ENCODE results near the gene SNX13.

GRCh38 chr7:17845197-17845547 lies 95.1 kb downstream of the SNX13 start:
- TF ChIP-seq CTCF (conservative IDR thresholded peaks at IDR 0.05 in 1 of 2, IDR thresholded peaks at IDR 0.05 in 1 of 2; ENCODE audit: extremely low read depth in 1 of 2, insufficient read depth in 1 of 2, low read depth in 1 of 2, low read length in 2 of 2) = no peak
- TF ChIP-seq EZH2 (IDR thresholded peaks at IDR 0.05; ENCODE audit: borderline replicate concordance, low read length) = no peak

Data from mammary epithelial cell (primary cell).